GM03348 (cell line): ENCODE measurements around the gene UQCR11.

Source experiments
- DNase-seq: peaks from one replicate; pipeline ENCODE4 v3.0.0; 2012; ENCODE audit warnings: low spot score

Gene UQCR11

DNA sequence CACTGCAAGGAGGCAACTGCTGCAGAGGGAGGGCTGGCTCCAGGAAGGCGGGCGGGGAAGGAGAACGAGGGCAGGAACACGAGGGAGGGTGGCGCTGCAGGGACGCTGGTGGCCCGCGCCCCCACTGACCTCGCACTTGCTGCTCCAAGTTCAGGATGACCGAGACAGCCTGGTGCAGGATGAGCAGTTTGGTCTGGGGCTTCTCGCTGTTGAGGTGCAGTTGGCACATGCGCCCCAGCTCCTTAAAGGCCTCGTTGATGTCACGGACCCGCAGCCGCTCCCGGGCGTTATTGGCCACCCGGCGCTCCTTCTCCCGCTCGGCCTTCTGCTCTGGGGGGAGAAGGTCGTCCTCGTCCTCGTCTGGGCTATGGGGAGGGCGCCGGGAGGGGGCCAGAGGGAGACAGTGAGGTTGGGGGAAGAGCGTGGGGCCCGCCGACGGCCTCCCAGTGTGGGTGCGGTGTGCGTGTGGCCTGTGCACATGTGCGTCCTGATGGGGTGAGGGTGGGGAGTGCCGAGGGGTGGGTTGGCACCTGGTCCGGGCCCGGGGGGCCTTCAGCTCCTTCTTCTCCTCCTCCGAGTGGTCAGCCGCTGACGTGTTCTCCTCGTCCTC lies 10.0 kb upstream of the UQCR11 start:
- no peak for DNase-seq

GRCh38 chr19:1613808-1614570 lies 8.7 kb upstream of the UQCR11 start:
- no peak for DNase-seq

DNA sequence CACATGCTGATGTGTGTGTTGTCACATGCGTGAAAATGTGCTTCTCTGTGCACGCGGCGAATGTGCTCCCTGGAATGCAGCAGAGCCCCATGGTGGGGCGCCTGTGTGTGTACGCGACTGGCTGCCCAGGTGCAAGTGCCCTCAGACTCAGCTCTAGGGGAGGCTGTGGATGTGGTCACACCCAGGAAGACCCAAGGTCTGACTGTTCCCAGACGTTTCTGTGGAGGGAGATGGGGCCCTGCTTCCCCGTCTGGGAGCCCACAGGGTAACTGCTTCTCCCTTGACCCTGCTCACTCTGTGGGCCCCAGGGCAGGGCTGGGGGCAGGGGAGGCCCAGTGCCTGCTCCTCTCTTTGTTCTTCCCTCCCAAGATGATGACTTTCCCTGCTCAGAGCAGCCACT lies 7.9 kb upstream of the UQCR11 start:
- no peak for DNase-seq

DNA sequence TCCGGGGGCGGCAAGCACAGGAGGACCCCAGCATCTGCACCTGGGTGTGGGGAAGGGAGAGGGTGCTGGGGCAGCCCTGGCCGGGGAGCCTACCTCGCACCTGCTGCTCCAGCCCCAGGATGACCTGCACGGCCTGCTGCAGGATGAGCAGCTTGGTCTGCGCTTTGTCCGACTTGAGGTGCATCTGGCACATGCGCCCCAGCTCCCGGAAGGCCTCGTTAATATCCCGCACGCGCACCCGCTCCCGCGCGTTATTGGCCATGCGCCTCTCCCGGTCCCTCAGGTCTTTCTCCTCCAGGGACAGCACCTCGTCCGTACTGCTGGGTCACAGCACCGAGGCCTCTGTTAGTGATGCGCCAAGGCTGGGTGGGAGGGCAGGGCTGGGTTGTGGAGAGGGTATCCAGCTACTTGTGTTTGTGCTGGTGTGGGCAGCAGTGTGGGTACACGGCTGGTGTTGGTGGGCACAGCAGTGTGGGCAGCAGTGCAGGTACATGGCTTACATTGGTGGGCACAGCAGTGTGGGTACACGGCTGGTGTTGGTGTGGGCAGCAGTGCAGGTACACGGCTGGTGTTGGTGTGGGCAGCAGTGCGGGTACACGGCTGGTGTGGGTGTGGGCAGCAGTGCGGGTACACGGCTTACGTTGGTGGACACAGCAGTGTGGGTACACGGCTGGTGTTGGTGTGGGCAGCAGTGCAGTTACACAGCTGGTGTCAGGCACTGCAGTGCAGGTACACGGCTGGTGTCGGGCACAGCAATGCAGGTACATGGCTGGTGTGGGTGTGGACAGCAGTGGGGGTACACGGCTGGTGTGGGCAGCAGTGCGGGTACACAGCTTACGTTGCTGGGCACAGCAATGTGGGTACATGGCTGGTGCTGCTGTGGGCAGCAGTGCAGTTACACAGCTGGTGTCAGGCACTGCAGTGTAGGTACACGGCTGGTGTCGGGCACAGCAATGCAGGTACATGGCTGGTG lies 7.1 kb upstream of the UQCR11 start:
- no peak for DNase-seq

DNA sequence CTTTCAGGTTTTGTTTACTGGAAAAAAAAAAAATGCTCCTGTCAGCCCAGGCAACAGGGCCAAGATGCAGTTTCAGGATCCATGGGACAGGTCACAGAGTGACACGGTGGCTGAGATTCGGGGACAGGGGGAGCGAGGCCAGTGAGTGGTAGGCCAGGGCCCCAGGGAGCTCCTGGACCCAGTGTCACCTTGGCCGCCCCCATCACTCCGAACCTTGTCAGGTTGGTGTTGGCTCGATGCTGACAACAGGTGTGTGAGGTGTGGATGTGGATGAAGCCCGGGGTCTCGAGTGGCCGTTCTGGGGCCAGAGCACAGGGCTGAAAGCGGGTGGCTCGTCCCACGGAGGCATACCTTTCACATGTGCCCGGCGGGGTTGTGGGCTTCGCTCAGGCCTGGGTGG lies 6.1 kb upstream of the UQCR11 start:
- DNase-seq: no peak

DNA sequence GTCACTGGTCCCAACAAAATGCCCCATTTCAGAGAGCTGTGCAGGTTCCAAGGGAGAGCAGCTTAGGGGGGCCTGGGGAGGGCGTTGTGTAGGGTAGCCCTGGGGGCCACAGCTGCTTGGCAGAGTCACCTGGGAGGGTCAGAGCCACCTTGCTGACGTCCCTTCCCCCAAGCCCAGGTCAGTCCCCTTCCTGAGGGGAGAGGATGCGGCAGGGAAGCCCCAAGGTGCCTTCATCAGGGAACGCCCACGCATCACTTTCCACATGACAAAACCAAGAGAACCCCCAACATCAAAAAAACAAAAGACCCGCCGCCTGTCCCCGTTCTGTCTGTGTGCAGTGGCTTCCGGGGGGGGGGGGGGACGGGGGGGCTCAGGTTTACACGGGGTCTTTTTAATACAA lies 5.3 kb upstream of the UQCR11 start:
- DNase-seq: no peak

GRCh38 chr19:1609680-1610474 lies 4.6 kb upstream of the UQCR11 start:
- no peak for DNase-seq

DNA sequence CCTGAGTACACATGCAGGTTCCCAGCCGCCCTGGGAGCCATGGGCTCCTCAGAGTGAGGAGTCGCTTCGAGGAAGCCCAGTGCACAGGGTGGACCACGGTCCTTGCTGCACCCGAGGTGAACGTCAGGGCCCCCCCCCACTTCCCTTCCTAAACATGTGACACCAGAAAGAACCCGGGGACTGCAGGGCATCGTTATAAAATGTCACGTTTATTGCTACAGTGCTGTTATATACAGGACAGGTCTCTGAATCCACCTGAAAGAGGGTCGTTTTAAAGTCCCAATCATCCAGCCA lies 3.8 kb upstream of the UQCR11 start:
- no peak for DNase-seq

DNA sequence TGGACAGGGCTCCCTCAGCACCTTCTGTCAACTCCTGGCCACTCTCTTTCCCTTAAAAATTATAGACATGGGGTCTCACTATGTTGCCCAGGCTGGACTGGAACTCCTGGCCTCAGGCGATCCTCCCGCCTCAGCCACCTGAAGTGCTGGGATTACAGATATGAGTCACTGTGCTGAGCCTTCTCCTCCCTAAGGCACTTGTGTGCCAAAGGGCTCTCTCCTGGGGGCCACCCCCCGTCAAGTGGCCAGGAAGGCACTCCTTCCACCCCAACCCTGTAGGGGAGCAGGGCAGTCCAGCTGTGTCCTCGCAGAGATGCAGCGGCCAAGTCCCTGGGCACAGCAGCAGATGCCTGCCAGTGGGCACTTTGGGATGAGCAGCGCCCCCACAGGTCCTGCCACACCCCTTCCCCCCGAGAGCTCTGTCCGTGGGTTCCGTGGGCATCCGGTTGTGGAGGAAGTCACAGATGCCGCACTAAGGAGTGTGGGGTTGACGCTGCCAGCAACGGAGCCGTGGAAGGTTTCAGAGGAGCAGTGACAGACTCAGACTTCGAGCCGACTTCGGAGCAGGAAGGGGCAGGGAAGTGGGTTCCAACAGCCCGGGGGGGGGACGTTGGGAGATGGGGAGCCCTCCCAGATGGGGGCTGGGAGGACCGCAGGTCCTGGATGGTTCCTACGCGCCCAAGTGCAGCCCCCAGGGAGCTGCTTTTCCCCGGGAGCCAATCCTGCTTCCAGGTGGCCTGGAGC lies 3.3 kb upstream of the UQCR11 start:
- DNase-seq: no peak

- no peak for DNase-seq
Observed at GRCh38 chr19:1606138-1606651, 933 bp upstream of the UQCR11 start.

DNA sequence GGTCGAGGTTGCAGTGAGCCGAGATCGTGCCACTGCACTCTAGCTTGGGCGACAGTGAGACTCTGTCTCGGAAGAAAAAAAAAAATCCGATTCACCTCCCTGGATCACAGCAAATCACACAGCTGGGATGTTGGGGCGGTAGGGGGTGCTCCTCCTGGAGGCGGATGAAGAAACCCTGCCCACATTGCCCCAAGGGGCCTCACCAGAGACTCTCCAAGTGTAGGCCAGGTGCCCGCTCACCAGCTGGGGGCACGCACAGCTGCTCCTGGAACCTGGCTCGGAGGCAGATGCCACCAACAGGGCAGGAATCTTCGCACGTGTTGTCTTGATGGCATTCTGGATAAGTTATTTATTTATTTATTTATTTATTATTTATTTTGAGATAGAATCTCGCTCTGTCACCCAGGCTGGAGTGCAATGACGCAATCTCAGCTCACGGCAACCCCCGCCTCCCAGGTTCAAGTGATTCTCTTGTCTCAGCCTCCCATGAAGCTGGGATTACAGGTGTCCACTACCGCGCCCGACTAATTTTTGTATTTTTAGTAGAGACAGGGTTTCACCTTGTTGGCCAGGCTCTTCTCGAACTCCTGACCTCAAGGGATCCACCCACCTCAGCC lies 3.1 kb downstream of the UQCR11 start:
- DNase-seq: no peak

- DNase-seq: no peak
Observed at GRCh38 chr19:1601613-1602064, 3.6 kb downstream of the UQCR11 start.

- DNase-seq: no peak
Observed at GRCh38 chr19:1599460-1599846, 5.8 kb downstream of the UQCR11 start.

GRCh38 chr19:1598777-1599459 lies 6.3 kb downstream of the UQCR11 start:
- no peak for DNase-seq

DNA sequence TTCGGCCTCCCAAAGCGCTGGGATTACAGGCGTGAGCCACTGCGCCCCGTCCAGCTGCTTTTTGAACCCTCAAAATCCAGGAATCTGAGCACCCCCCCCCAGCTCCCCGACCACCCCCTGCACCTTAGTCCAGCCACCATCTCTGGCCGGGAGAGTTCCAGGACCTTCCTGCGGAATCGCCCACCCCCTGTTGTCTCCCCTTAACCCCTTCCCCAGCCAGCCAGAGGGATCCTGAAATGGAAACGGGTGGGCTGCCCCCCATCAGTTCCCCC lies 11.8 kb downstream of the UQCR11 start:
- no peak for DNase-seq

- peak; percentile 99 for DNase-seq
Observed at GRCh38 chr19:1592755-1593500, 12.3 kb downstream of the UQCR11 start, which contains the start of gene MBD3. Gene MBD3, minus strand, starts transcription at chr19:1592865. Its CDS starts 234 bp downstream, at chr19:1592631.

DNA sequence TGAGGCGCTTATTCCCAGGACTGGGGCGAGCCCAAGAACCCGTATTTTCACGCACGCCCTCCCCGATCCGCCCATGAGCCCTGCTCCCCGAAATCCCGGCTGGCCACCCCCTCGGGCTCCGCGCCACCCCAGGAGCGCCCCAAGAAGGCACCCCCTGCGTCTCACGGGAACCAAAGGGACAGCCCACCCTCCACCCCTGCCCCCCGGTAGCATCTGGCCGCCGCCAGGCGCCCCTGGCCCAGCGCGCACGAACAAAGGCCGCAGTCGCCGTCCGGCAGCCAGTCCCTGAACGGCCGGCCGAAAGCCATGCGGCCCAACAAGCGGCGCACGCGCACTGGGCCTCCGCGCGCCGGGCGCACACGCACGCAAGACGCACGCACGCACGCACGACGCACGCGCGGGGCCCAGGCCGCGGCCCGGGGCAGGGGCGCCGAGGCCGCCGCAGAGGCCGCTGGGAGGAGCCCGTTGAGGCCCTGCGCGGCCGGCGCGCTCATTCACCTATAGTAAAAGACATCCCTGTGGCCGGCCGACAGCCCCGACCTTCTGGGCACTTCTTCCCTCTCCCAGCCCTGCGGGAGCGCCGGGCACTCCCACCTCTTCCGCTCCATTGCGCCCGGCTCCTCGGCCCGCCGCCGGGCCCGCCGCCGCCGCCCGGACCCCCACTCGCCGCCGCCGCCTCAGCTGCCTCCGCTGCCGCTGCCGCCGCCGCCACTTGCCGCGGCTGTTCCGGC lies 13.1 kb downstream of the UQCR11 start:
- peak; percentile 99 for DNase-seq

DNA sequence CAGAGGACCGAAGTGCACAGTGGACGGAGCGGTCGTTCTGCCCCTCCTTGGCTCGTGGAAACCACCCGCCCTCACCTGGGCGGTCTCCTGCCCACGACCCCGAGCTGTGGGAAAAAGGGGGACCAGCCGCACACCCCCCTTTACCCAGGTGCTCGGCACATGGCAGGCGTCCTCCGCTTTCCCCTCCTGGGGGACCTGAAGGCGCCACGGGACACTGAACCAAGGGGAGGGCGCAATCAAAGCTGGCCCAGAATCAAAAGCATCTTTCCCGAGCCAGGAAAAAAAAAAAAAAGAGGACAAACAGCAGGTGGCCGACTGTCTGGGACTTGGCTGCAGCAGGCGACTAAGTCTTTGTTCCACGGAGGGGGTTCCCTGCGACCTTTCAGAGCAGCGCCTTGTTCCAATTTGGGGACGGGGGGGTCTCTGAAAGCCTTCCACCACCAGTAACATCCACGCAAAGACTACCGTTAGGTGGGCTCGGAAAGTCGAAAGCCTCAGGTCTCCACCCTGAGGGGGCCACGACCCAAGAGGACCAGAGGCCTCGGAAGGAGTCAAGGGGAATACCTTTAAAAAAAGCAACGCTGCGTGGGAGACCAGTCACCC lies 13.7 kb downstream of the UQCR11 start:
- DNase-seq: no peak
